Measurements from ENCODE around the gene GALNT6. TPM values are rescaled to one million over a fixed set of nuclear protein-coding genes. Genes with fewer than 3 reads are reported as not detected.

GALNT6 gene
- total RNA-seq, 1 experiment from 2014 or later, result 101 TPM

- ChIA-PET POLR2A (ENCODE audit: unreplicated experiment) (interaction anchor here (0.5 to 0.7 kb wide), 3 partner anchors 9 to 23 kb away, joined by 4 to 13 read pairs (median 5); no protein-coding TSS in a partner anchor), CTCF (interaction anchor here (1.5 kb wide), 1 partner anchor 19 kb away, joined by 5 read pairs; no protein-coding TSS in a partner anchor)
- peak overlapping the region; percentile 80 for H2AFZ ChIP-seq (ENCODE audit: low read length)
- intact Hi-C loops (cut with micrococcal nuclease), result no loop called here
- H3K9me3 ChIP-seq (ENCODE audit: low read length), result no peaks in the 10 kb centered on the region
- TF ChIP-seq CTCF (conservative IDR thresholded peaks at IDR 0.05; ENCODE audit: low read depth, low read length), result no peak
- no peak for TF ChIP-seq EZH2 (IDR thresholded peaks at IDR 0.05; ENCODE audit: low read length, unreplicated experiment)
- TF ChIP-seq EZH2phosphoT487 (IDR thresholded peaks at IDR 0.05; ENCODE audit: borderline replicate concordance, low read length), result no peak
- H3K9me2 ChIP-seq (replicated peaks; ENCODE audit: low read length), result no peaks in the 10 kb centered on the region
- peaks cover 3% of the 10 kb centered on the region for H3F3A ChIP-seq (ENCODE audit: low read length, unreplicated experiment)
- no peaks in the 10 kb centered on the region for H3K27me3 ChIP-seq (ENCODE audit: low read length)
- DNase-seq (peak; percentile 31), ATAC-seq (peak; percentile 2)
- no peaks in the 10 kb centered on the region for H4K20me1 ChIP-seq (ENCODE audit: low read length)
- H3K9ac ChIP-seq (ENCODE audit: low read length), result peak overlapping the region; percentile 91
- peak overlapping the region; percentile 97 for H3K27ac ChIP-seq (ENCODE audit: low read length)
- peak overlapping the region; percentile 88 for H3K4me3 ChIP-seq (ENCODE audit: low read length)
- peak overlapping the region; percentile 91 for H3K4me2 ChIP-seq (ENCODE audit: low read length)
- H3K36me3 ChIP-seq (ENCODE audit: low read depth, low read length), result no peaks in the 10 kb centered on the region
- no TSS peak for BruUV-seq (replicated peaks)
- H3K4me1 ChIP-seq (ENCODE audit: insufficient read depth, low read length), result peaks cover 86% of the 10 kb centered on the region
- peaks cover 61% of the 10 kb centered on the region for H3K79me2 ChIP-seq (ENCODE audit: low read length)
These were observed 319 bp downstream of the GALNT6 start for GRCh38 chr12:51390891-51391282.

DNA sequence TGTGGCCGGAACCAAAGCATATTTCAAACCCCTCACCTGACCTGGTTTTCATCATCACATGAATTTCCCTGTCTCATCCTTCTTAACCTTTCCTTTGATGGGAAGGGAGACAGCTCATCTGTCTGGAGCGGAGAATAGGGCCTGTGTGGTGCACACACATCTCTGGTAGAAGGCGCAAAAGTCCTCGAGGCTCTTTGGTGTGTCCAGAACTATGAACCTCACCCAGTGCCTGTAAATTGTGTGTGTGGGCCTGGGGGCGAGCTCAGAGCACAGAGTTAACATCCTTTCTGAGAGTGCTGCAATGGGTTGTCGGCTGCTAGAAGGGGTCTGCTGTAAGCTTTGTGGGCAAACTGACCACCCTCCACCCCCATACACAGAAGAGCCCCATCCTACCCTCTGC lies 749 bp downstream of the GALNT6 start:
- CTCF ChIA-PET, result interaction anchor here (1.5 kb wide), 1 partner anchor 19 kb away, joined by 5 read pairs; no protein-coding TSS in a partner anchor
- ATAC-seq, result no peak
- Histone ChIP-seq H3K9ac (ENCODE audit: low read length) (peak overlapping the region; percentile 91), H3F3A (ENCODE audit: low read length, unreplicated experiment) (peaks cover 3% of the 10 kb centered on the region), H3K79me2 (ENCODE audit: low read length) (peaks cover 66% of the 10 kb centered on the region), H3K36me3 (ENCODE audit: low read depth, low read length) (no peaks in the 10 kb centered on the region), H4K20me1 (ENCODE audit: low read length) (no peaks in the 10 kb centered on the region), H3K4me1 (ENCODE audit: insufficient read depth, low read length) (peaks cover 86% of the 10 kb centered on the region), H3K9me3 (ENCODE audit: low read length) (no peaks in the 10 kb centered on the region), H3K27ac (ENCODE audit: low read length) (peak overlapping the region; percentile 97), H3K4me3 (ENCODE audit: low read length) (peak overlapping the region; percentile 88), H3K27me3 (ENCODE audit: low read length) (no peaks in the 10 kb centered on the region), H3K9me2 (replicated peaks; ENCODE audit: low read length) (no peaks in the 10 kb centered on the region), H3K4me2 (ENCODE audit: low read length) (peak overlapping the region; percentile 91), H2AFZ (ENCODE audit: low read length) (no peak overlapping the region)
- TF ChIP-seq CTCF (conservative IDR thresholded peaks at IDR 0.05; ENCODE audit: low read depth, low read length) (no peak), EZH2 (IDR thresholded peaks at IDR 0.05; ENCODE audit: low read length, unreplicated experiment) (no peak), EZH2phosphoT487 (IDR thresholded peaks at IDR 0.05; ENCODE audit: borderline replicate concordance, low read length) (no peak)
- POLR2A ChIA-PET (ENCODE audit: unreplicated experiment), result interaction anchor here (0.5 to 0.6 kb wide), 2 partner anchors 24 to 927 kb away, joined by 13 to 24 read pairs; no protein-coding TSS in a partner anchor
- BruUV-seq (replicated peaks), result TSS peak; percentile 40
- intact Hi-C loops (cut with micrococcal nuclease), result no loop called here
- peak; percentile 14 for DNase-seq

DNA sequence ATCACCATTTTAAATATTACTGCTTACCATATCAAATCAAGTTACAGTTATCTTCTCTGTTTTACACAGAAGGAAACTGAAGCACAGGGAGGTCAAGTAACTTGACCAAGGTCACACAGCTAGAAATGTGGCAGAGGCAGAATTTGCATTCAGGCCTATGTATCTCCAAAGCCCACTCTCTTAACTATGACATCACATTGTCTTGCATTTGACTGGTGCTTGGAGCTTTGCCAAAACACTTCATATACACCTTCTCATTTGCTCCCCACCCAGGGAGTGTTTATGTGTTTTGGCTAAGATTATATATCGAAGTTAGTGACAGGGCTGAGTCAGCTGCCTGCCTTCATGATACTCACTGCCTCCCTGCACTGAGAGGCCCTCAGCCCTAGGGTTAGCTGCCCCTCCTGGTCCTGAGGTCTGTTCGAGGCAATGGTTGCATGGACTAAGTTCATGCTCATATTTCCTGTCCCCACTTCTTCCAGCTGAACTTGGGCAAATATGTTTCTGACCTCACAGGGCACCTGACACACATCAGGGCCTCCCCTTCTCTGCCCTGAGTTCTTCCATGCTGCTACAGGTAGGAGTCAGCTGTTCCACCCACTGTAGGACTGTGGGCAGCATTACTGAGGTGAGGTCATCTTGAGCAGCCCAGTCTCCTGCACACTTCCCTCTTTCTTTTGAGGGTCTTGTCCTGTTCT lies 1.8 kb downstream of the GALNT6 start:
- POLR2A ChIA-PET (ENCODE audit: unreplicated experiment), result interaction anchor here (0.6 kb wide), 1 partner anchor 103 kb away, joined by 3 read pairs; no protein-coding TSS in a partner anchor
- H3K79me2 ChIP-seq (ENCODE audit: low read length), result peaks cover 73% of the 10 kb centered on the region
- no peaks in the 10 kb centered on the region for H3K9me3 ChIP-seq (ENCODE audit: low read length)
- CTCF ChIA-PET, result no interaction called here
- peaks cover 86% of the 10 kb centered on the region for H3K4me1 ChIP-seq (ENCODE audit: insufficient read depth, low read length)
- H3K27me3 ChIP-seq (ENCODE audit: low read length), result no peaks in the 10 kb centered on the region
- H3K9me2 ChIP-seq (replicated peaks; ENCODE audit: low read length), result no peaks in the 10 kb centered on the region
- H2AFZ ChIP-seq (ENCODE audit: low read length), result no peak overlapping the region
- intact Hi-C loops (cut with micrococcal nuclease), result no loop called here
- no TSS peak for BruUV-seq (replicated peaks)
- no peak for TF ChIP-seq CTCF (conservative IDR thresholded peaks at IDR 0.05; ENCODE audit: low read depth, low read length)
- H3K4me3 ChIP-seq (ENCODE audit: low read length), result peak overlapping the region; percentile 19; the same call in 1 of the 2 replicates
- no peaks in the 10 kb centered on the region for H4K20me1 ChIP-seq (ENCODE audit: low read length)
- ATAC-seq (peak; percentile 19), DNase-seq (peak; percentile 78)
- H3K27ac ChIP-seq (ENCODE audit: low read length), result peak overlapping the region; percentile 97
- no peaks in the 10 kb centered on the region for H3F3A ChIP-seq (ENCODE audit: low read length, unreplicated experiment)
- H3K9ac ChIP-seq (ENCODE audit: low read length), result peak overlapping the region; percentile 38
- no peaks in the 10 kb centered on the region for H3K36me3 ChIP-seq (ENCODE audit: low read depth, low read length)
- peak overlapping the region; percentile 55 for H3K4me2 ChIP-seq (ENCODE audit: low read length)

All from PC-3 (cell line).